Measurements from ENCODE around the gene GYPC. TPM values are rescaled to one million over a fixed set of nuclear protein-coding genes. Genes with fewer than 3 reads are reported as not detected.

GYPC gene
- total RNA-seq, 1 experiment from 2014 or later = 156 TPM

GRCh38 chr2:126729896-126730295 lies 73.9 kb downstream of the GYPC start:
- H3K27ac ChIP-seq (ENCODE audit: low read length) = no peak overlapping the region
- no peak overlapping the region for H3K4me3 ChIP-seq (ENCODE audit: low read length)
- H2AFZ ChIP-seq (ENCODE audit: low read length) = no peak overlapping the region
- H3K9me2 ChIP-seq (replicated peaks; ENCODE audit: insufficient read depth, low read length) = no peaks in the 10 kb centered on the region
- no peak for DNase-seq
- H3K9me3 ChIP-seq (ENCODE audit: low read length) = peaks cover 9% of the 10 kb centered on the region; the same call in 1 of the 2 replicates
- H3K27me3 ChIP-seq (ENCODE audit: low read length) = peaks cover 2% of the 10 kb centered on the region; the same call in 1 of the 2 replicates
- H3K79me2 ChIP-seq (ENCODE audit: low read length) = no peaks in the 10 kb centered on the region
- H3K4me1 ChIP-seq (ENCODE audit: low read length) = no peaks in the 10 kb centered on the region
- no peak overlapping the region for H3K9ac ChIP-seq (ENCODE audit: low read length)
- no peaks in the 10 kb centered on the region for H4K20me1 ChIP-seq (ENCODE audit: insufficient read depth, low read depth, low read length)
- H3K36me3 ChIP-seq (ENCODE audit: insufficient read depth, low read length) = no peaks in the 10 kb centered on the region
- H3K4me2 ChIP-seq (ENCODE audit: low read depth, low read length, poor library complexity, severe bottlenecking) = no peak overlapping the region

GRCh38 chr2:126730655-126731054 lies 74.7 kb downstream of the GYPC start:
- Histone ChIP-seq H3K4me1 (ENCODE audit: low read length) (no peaks in the 10 kb centered on the region), H3K9me2 (replicated peaks; ENCODE audit: insufficient read depth, low read length) (no peaks in the 10 kb centered on the region), H2AFZ (ENCODE audit: low read length) (no peak overlapping the region), H3K27ac (ENCODE audit: low read length) (no peak overlapping the region), H4K20me1 (ENCODE audit: insufficient read depth, low read depth, low read length) (no peaks in the 10 kb centered on the region), H3K27me3 (ENCODE audit: low read length) (peaks cover under 1% of the 10 kb centered on the region; the same call in 1 of the 2 replicates), H3K9ac (ENCODE audit: low read length) (no peak overlapping the region), H3K36me3 (ENCODE audit: insufficient read depth, low read length) (no peaks in the 10 kb centered on the region), H3K9me3 (ENCODE audit: low read length) (peaks cover 3% of the 10 kb centered on the region; the same call in 1 of the 2 replicates), H3K79me2 (ENCODE audit: low read length) (no peaks in the 10 kb centered on the region), H3K4me2 (ENCODE audit: low read depth, low read length, poor library complexity, severe bottlenecking) (no peak overlapping the region), H3K4me3 (ENCODE audit: low read length) (no peak overlapping the region)
- no peak for DNase-seq

- Histone ChIP-seq H3K4me3 (ENCODE audit: low read length) (no peak overlapping the region), H2AFZ (ENCODE audit: low read length) (no peak overlapping the region), H3K4me2 (ENCODE audit: low read depth, low read length, poor library complexity, severe bottlenecking) (no peak overlapping the region), H3K9me2 (replicated peaks; ENCODE audit: insufficient read depth, low read length) (no peaks in the 10 kb centered on the region), H3K36me3 (ENCODE audit: insufficient read depth, low read length) (no peaks in the 10 kb centered on the region), H3K4me1 (ENCODE audit: low read length) (no peaks in the 10 kb centered on the region), H4K20me1 (ENCODE audit: insufficient read depth, low read depth, low read length) (no peaks in the 10 kb centered on the region), H3K9ac (ENCODE audit: low read length) (no peak overlapping the region), H3K27me3 (ENCODE audit: low read length) (no peaks in the 10 kb centered on the region), H3K27ac (ENCODE audit: low read length) (no peak overlapping the region), H3K79me2 (ENCODE audit: low read length) (no peaks in the 10 kb centered on the region), H3K9me3 (ENCODE audit: low read length) (no peaks in the 10 kb centered on the region)
- DNase-seq = no peak
Measured at GRCh38 chr2:126731353-126731752, 75.4 kb downstream of the GYPC start.

DNA sequence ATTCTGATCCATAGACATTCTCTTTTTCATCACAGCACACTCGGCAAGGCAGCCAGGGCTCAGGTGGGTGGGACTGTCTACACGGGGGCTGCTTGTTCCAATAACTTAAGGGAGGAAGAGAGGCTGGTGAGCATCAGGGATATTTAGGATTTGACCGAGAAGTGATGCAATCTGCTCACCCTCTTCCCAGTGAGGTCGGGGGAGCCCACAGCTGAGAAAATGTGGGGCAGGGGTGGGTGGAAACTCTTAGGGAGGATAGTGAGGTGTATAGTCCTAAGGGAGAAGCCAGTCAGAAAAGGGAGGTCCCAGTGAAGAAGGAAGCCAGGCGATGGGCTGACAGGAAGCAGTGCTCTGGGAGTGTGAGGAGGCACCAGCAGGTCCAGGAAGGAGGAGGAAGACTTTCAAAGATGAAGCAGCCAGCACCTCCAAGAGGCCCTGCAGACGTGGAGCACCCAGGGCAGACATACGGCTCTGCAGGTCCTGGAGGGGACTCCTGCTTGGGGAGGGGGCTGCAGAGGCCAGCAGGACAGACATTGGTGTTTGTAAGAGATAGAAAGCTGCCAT lies 76.8 kb downstream of the GYPC start:
- no peak for DNase-seq
- no peak overlapping the region for H3K4me3 ChIP-seq (ENCODE audit: low read length)
- H4K20me1 ChIP-seq (ENCODE audit: insufficient read depth, low read depth, low read length) = no peaks in the 10 kb centered on the region
- no peaks in the 10 kb centered on the region for H3K27me3 ChIP-seq (ENCODE audit: low read length)
- H2AFZ ChIP-seq (ENCODE audit: low read length) = no peak overlapping the region
- H3K79me2 ChIP-seq (ENCODE audit: low read length) = no peaks in the 10 kb centered on the region
- no peaks in the 10 kb centered on the region for H3K36me3 ChIP-seq (ENCODE audit: insufficient read depth, low read length)
- H3K27ac ChIP-seq (ENCODE audit: low read length) = no peak overlapping the region
- H3K9me3 ChIP-seq (ENCODE audit: low read length) = no peaks in the 10 kb centered on the region
- no peak overlapping the region for H3K4me2 ChIP-seq (ENCODE audit: low read depth, low read length, poor library complexity, severe bottlenecking)
- H3K4me1 ChIP-seq (ENCODE audit: low read length) = no peaks in the 10 kb centered on the region
- H3K9ac ChIP-seq (ENCODE audit: low read length) = no peak overlapping the region
- H3K9me2 ChIP-seq (replicated peaks; ENCODE audit: insufficient read depth, low read length) = no peaks in the 10 kb centered on the region

GRCh38 chr2:126733795-126734194 lies 77.8 kb downstream of the GYPC start:
- Histone ChIP-seq H3K4me1 (ENCODE audit: low read length) (no peaks in the 10 kb centered on the region), H3K27ac (ENCODE audit: low read length) (no peak overlapping the region), H3K4me3 (ENCODE audit: low read length) (no peak overlapping the region), H3K27me3 (ENCODE audit: low read length) (no peaks in the 10 kb centered on the region), H4K20me1 (ENCODE audit: insufficient read depth, low read depth, low read length) (no peaks in the 10 kb centered on the region), H3K9ac (ENCODE audit: low read length) (no peak overlapping the region), H3K9me2 (replicated peaks; ENCODE audit: insufficient read depth, low read length) (no peaks in the 10 kb centered on the region), H3K36me3 (ENCODE audit: insufficient read depth, low read length) (no peaks in the 10 kb centered on the region), H2AFZ (ENCODE audit: low read length) (no peak overlapping the region), H3K9me3 (ENCODE audit: low read length) (no peaks in the 10 kb centered on the region), H3K79me2 (ENCODE audit: low read length) (no peaks in the 10 kb centered on the region), H3K4me2 (ENCODE audit: low read depth, low read length, poor library complexity, severe bottlenecking) (no peak overlapping the region)
- no peak for DNase-seq

- no peak overlapping the region for H3K9ac ChIP-seq (ENCODE audit: low read length)
- H3K79me2 ChIP-seq (ENCODE audit: low read length) = no peaks in the 10 kb centered on the region
- H3K4me3 ChIP-seq (ENCODE audit: low read length) = no peak overlapping the region
- no peak overlapping the region for H3K4me2 ChIP-seq (ENCODE audit: low read depth, low read length, poor library complexity, severe bottlenecking)
- no peak for DNase-seq
- H2AFZ ChIP-seq (ENCODE audit: low read length) = no peak overlapping the region
- H3K27me3 ChIP-seq (ENCODE audit: low read length) = no peaks in the 10 kb centered on the region
- H3K9me3 ChIP-seq (ENCODE audit: low read length) = no peaks in the 10 kb centered on the region
- no peaks in the 10 kb centered on the region for H4K20me1 ChIP-seq (ENCODE audit: insufficient read depth, low read depth, low read length)
- H3K4me1 ChIP-seq (ENCODE audit: low read length) = no peaks in the 10 kb centered on the region
- H3K27ac ChIP-seq (ENCODE audit: low read length) = no peak overlapping the region
- no peaks in the 10 kb centered on the region for H3K36me3 ChIP-seq (ENCODE audit: insufficient read depth, low read length)
- no peaks in the 10 kb centered on the region for H3K9me2 ChIP-seq (replicated peaks; ENCODE audit: insufficient read depth, low read length)
Measured at GRCh38 chr2:126736133-126736874, 80.3 kb downstream of the GYPC start.

DNA sequence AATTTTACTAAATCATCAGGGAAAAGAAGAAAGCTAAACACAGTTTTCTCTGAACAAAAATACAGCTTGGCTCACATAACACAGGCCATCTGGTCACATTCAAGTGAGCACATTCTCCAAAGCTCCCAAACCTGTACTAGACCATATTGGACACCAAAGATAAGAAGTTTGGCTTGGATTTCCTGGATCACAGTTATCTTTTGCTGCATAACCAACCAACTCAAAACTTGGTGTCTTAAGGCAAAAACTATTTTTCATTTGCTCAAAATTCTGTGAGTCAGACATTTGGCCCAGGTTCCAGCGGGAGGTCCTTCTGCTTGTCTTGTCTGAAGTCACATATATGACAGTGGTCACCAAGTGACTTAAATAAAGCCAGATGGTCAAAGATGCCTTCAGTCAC lies 83.2 kb downstream of the GYPC start:
- Histone ChIP-seq H3K9ac (ENCODE audit: low read length) (no peak overlapping the region), H4K20me1 (ENCODE audit: insufficient read depth, low read depth, low read length) (no peaks in the 10 kb centered on the region), H2AFZ (ENCODE audit: low read length) (no peak overlapping the region), H3K4me2 (ENCODE audit: low read depth, low read length, poor library complexity, severe bottlenecking) (no peak overlapping the region), H3K4me3 (ENCODE audit: low read length) (no peak overlapping the region), H3K9me2 (replicated peaks; ENCODE audit: insufficient read depth, low read length) (no peaks in the 10 kb centered on the region), H3K27ac (ENCODE audit: low read length) (no peak overlapping the region), H3K27me3 (ENCODE audit: low read length) (no peaks in the 10 kb centered on the region), H3K9me3 (ENCODE audit: low read length) (no peaks in the 10 kb centered on the region), H3K79me2 (ENCODE audit: low read length) (no peaks in the 10 kb centered on the region), H3K4me1 (ENCODE audit: low read length) (no peaks in the 10 kb centered on the region), H3K36me3 (ENCODE audit: insufficient read depth, low read length) (no peaks in the 10 kb centered on the region)
- DNase-seq = no peak

DNA sequence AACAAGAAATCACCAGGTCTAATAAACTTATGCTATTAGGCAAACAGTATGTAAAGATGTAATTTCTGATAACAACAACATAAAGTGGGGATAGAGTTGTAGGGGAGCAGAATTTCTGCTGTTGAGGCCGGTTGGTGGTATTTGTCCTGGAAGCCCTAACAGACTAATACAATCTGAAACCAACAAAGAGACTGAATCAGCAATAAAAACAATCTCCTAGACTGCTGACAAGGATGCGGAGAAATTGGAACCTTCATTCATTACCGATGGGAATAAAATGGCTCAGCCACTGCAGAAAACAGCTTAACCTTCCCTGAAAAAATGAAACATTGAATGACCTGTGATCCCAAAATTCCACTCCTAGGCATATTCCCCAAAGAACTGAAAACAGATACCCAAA lies 88.7 kb downstream of the GYPC start:
- H3K4me3 ChIP-seq (ENCODE audit: low read length) = no peak overlapping the region
- H3K9me2 ChIP-seq (replicated peaks; ENCODE audit: insufficient read depth, low read length) = no peaks in the 10 kb centered on the region
- no peaks in the 10 kb centered on the region for H3K4me1 ChIP-seq (ENCODE audit: low read length)
- no peaks in the 10 kb centered on the region for H3K36me3 ChIP-seq (ENCODE audit: insufficient read depth, low read length)
- H3K27ac ChIP-seq (ENCODE audit: low read length) = no peak overlapping the region
- no peaks in the 10 kb centered on the region for H3K9me3 ChIP-seq (ENCODE audit: low read length)
- H2AFZ ChIP-seq (ENCODE audit: low read length) = no peak overlapping the region
- no peaks in the 10 kb centered on the region for H3K27me3 ChIP-seq (ENCODE audit: low read length)
- H3K4me2 ChIP-seq (ENCODE audit: low read depth, low read length, poor library complexity, severe bottlenecking) = no peak overlapping the region
- DNase-seq = no peak
- no peak overlapping the region for H3K9ac ChIP-seq (ENCODE audit: low read length)
- H3K79me2 ChIP-seq (ENCODE audit: low read length) = no peaks in the 10 kb centered on the region
- H4K20me1 ChIP-seq (ENCODE audit: insufficient read depth, low read depth, low read length) = no peaks in the 10 kb centered on the region
